HG03060 (cell line): ENCODE data around the gene TTLL5.

ENCODE experiments used
- ATAC-seq: cut with Tn5 transposase; IDR thresholded peaks from one replicate; pipeline ENCODE4 v1.9.1; 2021; ENCODE audit warnings: low read depth, moderate number of reproducible peaks; ENCODE audit not compliant: unreplicated experiment

The TTLL5 gene

GRCh38 chr14:75660630-75661498, at the start of gene TTLL5, which contains the start of gene ERG28:
TTLL5 (plus strand) TSS chr14:75661246; CDS start chr14:75663150, 1,904 bp downstream.
ERG28 (minus strand) TSS chr14:75660876; CDS start chr14:75657502, 3,374 bp downstream.
- ATAC-seq: peak; percentile 96

DNA sequence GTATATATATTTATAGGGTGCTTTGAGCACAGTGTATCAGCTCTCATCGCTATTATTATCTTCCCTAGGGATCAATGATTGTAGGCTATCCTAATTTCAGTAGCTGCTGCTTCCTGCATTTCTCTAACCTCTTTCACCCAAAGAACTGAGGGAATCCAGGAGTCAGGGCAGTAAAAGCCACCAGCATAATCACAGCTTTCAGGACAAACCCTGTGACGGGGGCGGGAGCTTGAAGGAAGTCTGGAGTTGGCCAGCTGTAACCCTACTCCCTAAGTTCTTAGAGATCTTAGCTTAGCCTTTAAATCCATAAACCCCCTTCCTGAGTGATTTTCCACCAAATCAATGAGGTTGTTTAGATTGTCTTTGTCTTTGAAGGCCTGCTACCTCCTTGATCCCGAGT, 48.9 kb upstream of the TTLL5 start:
- no peak for ATAC-seq

DNA sequence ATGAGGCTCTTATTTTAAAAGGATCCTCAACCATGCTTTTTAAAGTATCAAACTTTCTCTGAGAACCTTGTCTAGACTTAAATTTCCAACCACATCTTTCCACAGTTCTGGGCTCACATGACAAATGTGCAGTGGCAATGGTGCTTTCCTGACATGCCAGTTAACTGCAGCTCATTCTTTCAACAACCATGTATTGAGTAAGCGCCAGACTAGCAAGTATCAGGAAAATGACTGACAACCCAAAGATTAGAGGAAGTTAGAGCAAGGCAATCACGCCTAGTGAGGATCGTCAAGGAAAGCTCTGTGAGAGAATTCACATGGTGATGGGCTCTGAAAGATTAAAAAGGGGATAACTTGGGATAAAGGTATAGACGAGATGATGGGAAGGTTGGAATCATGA, 46.9 kb upstream of the TTLL5 start:
- ATAC-seq: no peak

DNA sequence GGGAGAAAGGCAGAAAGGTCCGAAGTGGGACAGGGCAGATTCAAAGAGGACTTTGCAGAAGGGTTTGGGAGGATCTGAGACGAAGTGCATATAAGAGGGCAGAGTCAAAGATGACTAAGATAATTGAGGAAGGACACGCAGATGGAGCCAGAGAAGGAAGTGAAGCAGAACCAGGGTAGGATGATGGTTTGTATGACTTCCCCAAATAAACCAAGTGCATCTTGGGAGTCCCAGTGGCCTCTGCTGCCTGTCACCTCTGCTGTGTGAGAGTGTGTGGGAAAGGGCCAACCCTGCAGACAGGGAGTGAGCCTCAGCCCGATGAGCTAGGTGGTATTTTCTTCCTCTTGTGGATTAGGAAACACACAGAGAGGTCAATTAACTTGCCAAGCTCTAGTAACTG, 45.8 kb upstream of the TTLL5 start:
- ATAC-seq: no peak

DNA sequence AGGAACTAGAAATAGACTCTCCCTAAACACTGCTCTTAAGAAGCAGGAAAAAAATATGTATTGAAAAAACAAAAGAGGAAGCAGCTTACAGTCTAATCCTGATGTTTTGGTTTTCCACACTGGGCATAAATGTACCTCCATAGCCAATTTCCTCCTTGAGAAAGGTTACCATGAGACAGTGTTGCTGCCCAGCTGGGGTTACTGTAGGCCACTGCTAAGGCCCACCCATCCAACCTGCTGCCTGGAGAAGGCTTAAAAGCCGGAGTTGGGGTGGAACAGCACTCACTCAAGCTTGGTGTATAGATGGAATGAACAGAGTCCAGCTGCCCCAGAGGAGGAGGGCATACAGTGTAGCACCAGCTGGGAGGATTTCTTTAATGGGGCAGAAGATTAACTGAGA, 41.5 kb upstream of the TTLL5 start:
- ATAC-seq: no peak

DNA sequence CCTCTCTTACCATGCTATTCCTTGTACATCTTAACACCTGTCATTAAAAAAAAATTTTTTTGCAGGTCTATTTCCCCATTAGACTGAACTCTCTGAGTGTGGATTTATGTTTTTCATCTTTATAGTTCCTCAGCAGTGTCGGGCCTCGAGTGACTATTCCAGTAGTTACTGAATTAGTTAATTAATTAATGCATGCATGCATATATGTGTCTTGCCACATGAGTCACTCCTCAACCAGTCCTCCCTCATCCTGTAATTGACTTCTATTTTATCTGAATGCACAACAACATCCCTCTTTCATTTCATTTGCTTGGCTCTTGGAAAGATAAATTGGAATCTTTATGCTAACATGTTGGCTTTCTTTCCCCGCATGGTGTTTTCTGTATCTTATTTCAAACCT, 36.0 kb upstream of the TTLL5 start:
- no peak for ATAC-seq

- no peak for ATAC-seq
Measured at GRCh38 chr14:75626396-75626795, 34.6 kb upstream of the TTLL5 start.

- ATAC-seq: no peak
Measured at GRCh38 chr14:75626863-75627262, 34.2 kb upstream of the TTLL5 start.

DNA sequence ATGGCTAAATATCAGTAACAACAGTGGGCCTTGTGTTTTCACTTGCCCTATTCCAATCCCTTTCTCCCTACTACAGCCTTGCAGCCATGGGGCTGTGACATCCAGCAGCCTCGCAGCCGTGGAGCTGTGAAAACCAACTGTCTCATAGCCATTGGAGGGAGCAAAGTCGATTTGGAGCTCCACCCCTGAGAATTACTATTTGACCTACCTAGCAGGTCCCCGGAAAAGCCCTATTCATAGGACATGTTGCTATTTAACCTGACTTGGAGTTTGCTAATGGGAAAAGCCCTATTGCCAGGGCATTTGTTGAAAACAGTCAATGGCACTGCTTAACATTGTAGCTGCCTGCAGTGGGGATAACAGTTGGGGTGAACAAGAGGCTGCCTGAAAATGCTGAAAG, 33.6 kb upstream of the TTLL5 start:
- ATAC-seq: no peak

GRCh38 chr14:75628816-75629215, 32.2 kb upstream of the TTLL5 start:
- no peak for ATAC-seq

DNA sequence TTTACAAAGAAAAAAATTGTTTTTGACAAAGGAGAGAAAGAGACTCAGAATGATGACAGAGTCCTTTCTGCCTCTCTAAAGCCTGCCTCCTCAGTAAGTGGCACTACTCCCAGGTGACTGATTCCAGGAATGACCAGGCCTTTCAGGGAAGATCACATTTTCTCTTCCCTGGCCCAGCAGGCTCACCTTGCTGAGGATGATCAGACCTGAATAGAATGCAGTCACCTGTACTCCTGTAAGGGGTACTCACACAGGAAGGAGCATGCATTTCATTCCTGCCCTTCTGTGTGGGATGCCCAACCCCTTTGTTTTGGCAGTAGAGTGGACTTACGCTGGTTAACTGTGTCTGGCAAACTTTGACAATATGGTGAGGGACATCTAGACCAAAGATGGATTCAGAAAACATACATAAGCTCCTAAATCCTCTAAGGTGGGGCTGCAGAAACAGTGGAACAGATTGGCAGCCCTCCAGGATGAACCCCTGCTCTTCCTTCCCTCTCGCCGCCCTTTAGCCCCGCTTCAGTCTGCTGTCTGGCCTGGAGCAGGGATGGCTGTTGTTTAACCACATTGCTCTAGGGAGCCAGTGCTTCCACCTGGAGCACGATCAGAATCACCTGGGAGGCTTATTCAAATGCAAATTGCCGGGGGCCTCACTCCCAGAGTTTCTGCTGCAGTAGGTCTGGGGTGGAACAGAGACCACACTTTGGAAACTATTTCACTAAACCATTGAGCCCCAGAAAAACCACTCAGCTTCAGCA, 30.2 kb upstream of the TTLL5 start:
- ATAC-seq: no peak

- no peak for ATAC-seq
Measured at GRCh38 chr14:75631453-75631831, 29.6 kb upstream of the TTLL5 start.

DNA sequence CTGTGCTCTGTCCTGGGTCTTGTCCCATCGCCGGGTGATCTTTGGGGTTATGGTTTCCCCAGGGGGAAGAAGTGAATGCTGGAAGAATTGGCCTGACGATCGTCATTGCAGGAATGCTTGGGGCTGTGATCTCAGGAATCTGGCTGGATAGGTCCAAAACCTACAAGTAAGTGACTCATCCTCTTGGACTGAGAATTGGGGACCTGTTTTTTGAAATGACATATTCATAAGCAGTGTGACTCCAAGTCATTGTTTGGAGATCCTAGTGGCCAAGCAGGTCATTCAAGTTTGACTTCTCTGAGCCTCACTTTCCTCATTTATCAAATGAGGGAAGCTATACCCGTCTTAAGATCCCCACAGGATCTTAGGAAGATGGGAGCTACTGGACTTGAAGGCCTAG, 26.2 kb upstream of the TTLL5 start:
- ATAC-seq: no peak

DNA sequence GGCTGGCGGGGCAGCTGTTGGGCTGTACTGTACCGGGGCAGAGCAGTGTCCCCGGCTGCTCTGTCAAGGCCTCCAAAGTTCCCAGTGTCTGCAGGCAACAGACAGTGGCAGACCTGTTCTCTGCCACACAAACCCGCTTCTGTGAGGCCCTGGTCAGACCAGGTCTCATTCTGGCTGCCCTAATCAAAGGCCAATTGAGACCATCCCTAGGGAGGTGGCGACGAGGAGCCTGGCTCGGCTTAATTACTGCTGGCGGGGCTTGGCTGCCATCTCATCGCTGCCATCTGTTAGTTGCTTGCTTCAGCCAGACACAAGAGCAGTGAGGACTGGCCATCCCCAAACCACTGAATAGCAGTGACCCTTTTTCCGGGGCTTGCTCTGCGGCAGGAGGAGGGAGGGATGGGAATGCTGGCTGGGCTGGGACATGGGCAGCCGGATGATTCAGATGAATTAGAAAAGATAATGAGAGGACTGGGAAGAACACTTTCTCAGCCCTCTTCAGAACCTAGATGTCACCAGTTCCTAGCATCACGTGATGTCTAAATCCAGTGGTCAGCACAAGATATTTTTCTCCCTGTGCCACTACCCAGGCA, 24.9 kb upstream of the TTLL5 start:
- no peak for ATAC-seq

DNA sequence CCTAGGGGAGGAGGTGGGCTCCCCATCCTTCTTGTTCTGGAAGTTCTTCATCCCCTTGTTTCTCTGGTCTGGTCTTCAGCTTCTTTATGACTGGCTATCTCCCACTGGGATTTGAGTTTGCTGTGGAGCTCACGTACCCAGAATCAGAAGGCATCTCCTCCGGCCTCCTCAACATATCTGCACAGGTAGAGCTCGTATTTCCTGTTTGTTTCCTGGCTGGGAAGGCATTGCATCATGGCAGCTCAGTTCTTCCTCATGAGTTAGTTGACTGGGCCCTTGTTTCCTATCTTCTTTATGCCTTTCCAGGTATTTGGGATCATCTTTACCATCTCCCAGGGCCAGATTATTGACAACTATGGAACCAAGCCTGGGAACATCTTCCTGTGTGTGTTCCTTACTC, 20.2 kb upstream of the TTLL5 start:
- no peak for ATAC-seq

DNA sequence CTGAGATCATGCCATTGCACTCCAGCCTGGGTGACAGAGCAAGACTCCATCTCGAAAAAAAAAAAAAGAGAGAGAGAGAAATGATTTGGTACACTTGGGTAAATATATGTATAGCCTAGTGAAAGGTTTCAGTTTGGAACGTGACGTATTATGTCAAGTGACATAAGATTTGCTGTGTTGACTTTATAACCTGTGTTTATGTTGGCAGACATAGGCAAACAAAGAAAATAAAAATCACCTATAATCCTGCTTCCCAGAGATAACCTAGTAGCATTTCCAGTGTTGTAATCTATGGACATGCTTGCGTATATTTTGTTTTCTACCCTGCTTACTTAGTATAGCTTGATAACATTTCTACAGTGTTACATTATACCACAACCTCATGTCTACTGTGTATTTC, 17.1 kb upstream of the TTLL5 start:
- no peak for ATAC-seq

DNA sequence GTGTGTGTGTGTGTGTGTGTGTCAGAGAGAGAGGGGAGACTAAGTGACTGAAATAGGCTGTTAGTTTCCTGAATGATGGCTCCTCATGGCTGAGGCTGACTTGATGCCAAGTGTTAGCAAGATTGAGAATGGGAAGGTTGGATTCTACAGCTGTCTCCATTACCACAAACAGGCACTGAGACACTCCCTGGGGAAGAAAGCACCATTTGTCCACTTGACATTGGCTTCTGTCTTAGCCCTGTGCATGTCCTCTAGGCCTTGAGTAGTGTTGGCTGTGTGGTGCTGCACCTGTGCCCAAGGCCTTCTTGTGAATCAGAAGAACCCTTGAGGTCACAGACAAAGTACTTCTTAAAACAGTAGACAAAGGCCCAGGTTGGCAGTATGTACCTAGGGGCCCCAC, 16.0 kb upstream of the TTLL5 start:
- no peak for ATAC-seq

- ATAC-seq: no peak
Measured at GRCh38 chr14:75646762-75647161, 14.3 kb upstream of the TTLL5 start.

DNA sequence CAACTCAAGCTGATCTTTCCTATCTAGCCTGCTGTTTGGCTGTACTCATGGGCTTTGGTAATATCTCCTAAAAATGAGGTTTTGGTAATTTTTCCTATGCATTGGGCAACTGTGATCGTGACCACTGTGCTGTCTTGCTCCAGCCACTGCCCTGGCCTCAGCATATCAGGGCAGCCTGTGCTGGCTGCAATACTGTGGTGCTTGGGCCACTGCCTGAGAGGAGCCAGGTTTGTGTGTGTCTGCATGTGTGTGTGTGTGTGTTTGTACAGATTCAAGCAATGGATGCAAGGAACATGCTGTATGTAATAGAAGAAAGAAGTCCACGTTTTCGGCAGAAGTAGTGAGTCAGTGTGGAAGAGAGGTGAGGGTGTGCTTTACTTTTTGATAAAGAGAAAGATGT, 13.4 kb upstream of the TTLL5 start:
- ATAC-seq: no peak

GRCh38 chr14:75648066-75648838, 12.8 kb upstream of the TTLL5 start:
- no peak for ATAC-seq

GRCh38 chr14:75649337-75649736, 11.7 kb upstream of the TTLL5 start:
- no peak for ATAC-seq
